SK-N-SH treated with all-trans-retinoic acid at 6 μM for 48 hours (cell line): ENCODE results near the gene MLX.

Experiments used
- ATAC-seq: fragments of 200-7000 bp; cut with Tn5 transposase; 3 replicates; pipeline ENCODE4 v1.9.1; 2020; ENCODE audit warnings: mild to moderate bottlenecking, moderate library complexity
- ARNTL ChIP-seq: fragments of 450-650 bp; formaldehyde crosslinking; IDR thresholded peaks from 2 replicates; pipeline ENCODE4 v1.5.0; 2020; ENCODE audit warnings: low read depth, mild to moderate bottlenecking, moderate library complexity, borderline replicate concordance
- BACH2 ChIP-seq: fragments of 250-450 bp; sonication (Bioruptor Pico); IDR thresholded peaks from 2 replicates; pipeline ENCODE4 v1.9.0; 2021; ENCODE audit warnings: mild to moderate bottlenecking, borderline replicate concordance
- CSDC2 ChIP-seq: fragments of 250-450 bp; sonication (Bioruptor Pico); IDR thresholded peaks from 2 replicates; pipeline ENCODE4 v1.5.0; 2020; ENCODE audit warnings: mild to moderate bottlenecking, moderate library complexity
- ESRRG ChIP-seq: fragments of 250-450 bp; sonication (Bioruptor Pico); IDR thresholded peaks from 2 replicates; pipeline ENCODE4 v1.6.1; 2021; ENCODE audit warnings: mild to moderate bottlenecking
- GLIS3 ChIP-seq: fragments of 250-450 bp; sonication (Bioruptor Pico); IDR thresholded peaks from 2 replicates; pipeline ENCODE4 v1.5.0; 2020; ENCODE audit warnings: mild to moderate bottlenecking, moderate library complexity
- ISL1 ChIP-seq: fragments of 250-450 bp; sonication (Bioruptor Pico); IDR thresholded peaks from 2 replicates; pipeline ENCODE4 v2.1.2; 2022; ENCODE audit warnings: mild to moderate bottlenecking, moderate library complexity
- OSR1 ChIP-seq: fragments of 250-450 bp; sonication (Bioruptor Pico); IDR thresholded peaks from 2 replicates; pipeline ENCODE4 v1.8.0; 2022; ENCODE audit warnings: moderate library complexity, mild to moderate bottlenecking, inconsistent platforms
- PATZ1 ChIP-seq: fragments of 250-450 bp; sonication (Bioruptor Pico); IDR thresholded peaks from 2 replicates; pipeline ENCODE4 v1.8.0; 2020; ENCODE audit warnings: mild to moderate bottlenecking, moderate library complexity, borderline replicate concordance
- POU6F1 ChIP-seq: fragments of 250-450 bp; sonication (Bioruptor Pico); IDR thresholded peaks from 2 replicates; pipeline ENCODE4 v1.8.0; 2021; ENCODE audit warnings: low read depth, mild to moderate bottlenecking, moderate library complexity, borderline replicate concordance
- PPARA ChIP-seq: fragments of 250-450 bp; sonication (Bioruptor Pico); IDR thresholded peaks from 2 replicates; pipeline ENCODE4 v1.5.0; 2020; ENCODE audit warnings: mild to moderate bottlenecking, borderline replicate concordance
- RARB ChIP-seq: fragments of 250-450 bp; sonication (Bioruptor Pico); IDR thresholded peaks from 2 replicates; pipeline ENCODE4 v1.8.0; 2021; ENCODE audit warnings: mild to moderate bottlenecking, moderate library complexity
- SNAI2 ChIP-seq: fragments of 250-450 bp; sonication (Bioruptor Pico); IDR thresholded peaks from 2 replicates; pipeline ENCODE4 v1.5.0; 2020; ENCODE audit warnings: mild to moderate bottlenecking, moderate library complexity
- TCF4 ChIP-seq: fragments of 250-450 bp; sonication (Bioruptor Pico); IDR thresholded peaks from 2 replicates; pipeline ENCODE4 v1.8.0; 2021; ENCODE audit warnings: mild to moderate bottlenecking, moderate library complexity, borderline replicate concordance
- TOX ChIP-seq: fragments of 250-450 bp; sonication (Bioruptor Pico); IDR thresholded peaks from 2 replicates; pipeline ENCODE4 v1.8.0; 2021; ENCODE audit warnings: mild to moderate bottlenecking, moderate library complexity, borderline replicate concordance
- ZC3H10 ChIP-seq: fragments of 250-450 bp; sonication (Bioruptor Pico); IDR thresholded peaks from 2 replicates; pipeline ENCODE4 v1.5.1; 2021; ENCODE audit warnings: mild to moderate bottlenecking, moderate library complexity
- ZFP3 ChIP-seq: fragments of 250-450 bp; sonication (Bioruptor Pico); IDR thresholded peaks from 2 replicates; pipeline ENCODE4 v1.5.0; 2020; ENCODE audit warnings: mild to moderate bottlenecking, moderate library complexity
- ZFP30 ChIP-seq: fragments of 450-650 bp; formaldehyde crosslinking; IDR thresholded peaks from 2 replicates; pipeline ENCODE4 v1.5.0; 2022; ENCODE audit warnings: mild to moderate bottlenecking, moderate library complexity
- ZNF565 ChIP-seq: fragments of 450-650 bp; formaldehyde crosslinking; conservative IDR thresholded peaks from 2 replicates; pipeline ENCODE4 v1.5.0; 2020; ENCODE audit warnings: low read depth, mild to moderate bottlenecking, moderate library complexity
- ZNF70 ChIP-seq: fragments of 450-650 bp; formaldehyde crosslinking; IDR thresholded peaks from 2 replicates; pipeline ENCODE4 v1.5.0; 2020; ENCODE audit warnings: mild to moderate bottlenecking, moderate library complexity
- ZNF8 ChIP-seq: fragments of 450-650 bp; formaldehyde crosslinking; IDR thresholded peaks from 2 replicates; pipeline ENCODE4 v1.5.0; 2020; ENCODE audit warnings: mild to moderate bottlenecking, moderate library complexity
- TF ChIP-seq, protein P1 (sequence below): fragments of 250-450 bp; sonication (Bioruptor Pico); IDR thresholded peaks from 2 replicates; pipeline ENCODE4 v1.5.1; 2020; ENCODE audit warnings: low read depth, mild to moderate bottlenecking, moderate library complexity

Gene MLX

GRCh38 chr17:42531455-42532354 lies 35.2 kb upstream of the MLX start:
- TF ChIP-seq PATZ1, result no peak
- no peak for TF ChIP-seq GLIS3 (CRISPR knock-in tag)
- no peak for TF ChIP-seq TCF4 (CRISPR knock-in tag)
- no peak for TF ChIP-seq PPARA (CRISPR knock-in tag)
- no peak for TF ChIP-seq ZC3H10 (CRISPR knock-in tag)
- TF ChIP-seq ARNTL, result no peak
- no peak for TF ChIP-seq CSDC2
- TF ChIP-seq SNAI2, result no peak
- TF ChIP-seq POU6F1, result no peak
- no peak for TF ChIP-seq RARB (CRISPR knock-in tag)
- ATAC-seq, result peak; percentile 30

DNA sequence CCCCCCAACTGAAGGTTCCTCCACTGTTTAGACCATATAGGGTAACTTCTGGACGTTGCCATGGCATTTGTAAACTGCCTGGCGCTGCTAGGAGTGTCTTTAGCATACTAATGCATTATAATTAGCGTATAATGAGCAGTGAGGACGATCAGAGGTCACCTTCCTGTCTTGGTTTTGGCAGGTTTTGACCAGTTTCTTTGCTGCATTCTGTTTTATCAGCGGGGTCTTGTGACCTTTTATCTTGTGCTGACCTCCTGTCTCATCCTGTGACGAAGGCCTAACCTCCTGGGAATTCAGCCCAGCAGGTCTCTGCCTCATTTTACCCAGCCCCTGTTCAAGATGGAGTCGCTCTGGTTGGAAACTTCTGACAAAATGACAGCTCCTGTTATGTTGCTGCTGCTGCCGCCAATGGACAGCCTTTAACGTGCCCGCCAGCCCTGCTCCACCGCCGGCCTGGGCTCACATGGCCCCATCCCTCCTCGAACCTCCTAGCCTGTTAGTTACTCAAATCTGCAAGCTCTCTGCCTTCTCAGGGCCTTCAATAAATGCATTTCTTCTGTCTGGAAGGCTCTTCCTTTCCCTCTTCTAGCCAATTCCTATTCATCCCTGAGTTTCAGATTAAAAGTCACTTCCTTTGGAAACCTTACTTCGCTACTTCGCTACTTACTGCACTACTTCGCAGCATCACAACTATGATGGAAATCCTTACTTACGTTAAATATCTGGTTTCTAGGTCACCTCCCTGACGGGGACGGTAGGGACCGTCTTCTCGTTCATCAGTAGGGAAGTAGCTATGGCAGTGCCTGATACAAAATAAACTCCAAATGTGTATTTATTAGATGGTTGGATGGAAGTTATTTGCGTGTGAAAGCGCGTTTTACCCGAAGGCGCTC lies 31.5 kb upstream of the MLX start:
- ATAC-seq, result peak; percentile 26
- TF ChIP-seq ESRRG (CRISPR knock-in tag) (no peak), TOX (CRISPR knock-in tag) (no peak)
- TF ChIP-seq, protein P1, sequence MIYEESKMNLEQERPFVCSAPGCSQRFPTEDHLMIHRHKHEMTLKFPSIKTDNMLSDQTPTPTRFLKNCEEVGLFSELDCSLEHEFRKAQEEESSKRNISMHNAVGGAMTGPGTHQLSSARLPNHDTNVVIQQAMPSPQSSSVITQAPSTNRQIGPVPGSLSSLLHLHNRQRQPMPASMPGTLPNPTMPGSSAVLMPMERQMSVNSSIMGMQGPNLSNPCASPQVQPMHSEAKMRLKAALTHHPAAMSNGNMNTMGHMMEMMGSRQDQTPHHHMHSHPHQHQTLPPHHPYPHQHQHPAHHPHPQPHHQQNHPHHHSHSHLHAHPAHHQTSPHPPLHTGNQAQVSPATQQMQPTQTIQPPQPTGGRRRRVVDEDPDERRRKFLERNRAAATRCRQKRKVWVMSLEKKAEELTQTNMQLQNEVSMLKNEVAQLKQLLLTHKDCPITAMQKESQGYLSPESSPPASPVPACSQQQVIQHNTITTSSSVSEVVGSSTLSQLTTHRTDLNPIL, result peak; percentile 19; the same call in 1 of the 2 replicates

- peak; percentile 85 for ATAC-seq
- TF ChIP-seq, protein P1, result no peak
- TF ChIP-seq OSR1 (CRISPR knock-in tag) (no peak), ZFP30 (CRISPR knock-in tag) (no peak), TCF4 (CRISPR knock-in tag) (no peak), POU6F1 (no peak)
Observed at GRCh38 chr17:42536048-42536371, 30.9 kb upstream of the MLX start, which contains the start of gene NAGLU. Gene NAGLU (plus strand): TSS chr17:42536241. CDS start chr17:42536273, 32 bp downstream.

GRCh38 chr17:42536372-42537155 lies 30.3 kb upstream of the MLX start:
- peak; percentile 77 for ATAC-seq
- TF ChIP-seq PPARA (CRISPR knock-in tag), result no peak
- no peak for TF ChIP-seq ZC3H10 (CRISPR knock-in tag)
- no peak for TF ChIP-seq ZFP30 (CRISPR knock-in tag)
- no peak for TF ChIP-seq GLIS3 (CRISPR knock-in tag)
- no peak for TF ChIP-seq ZNF565 (CRISPR knock-in tag)
- no peak for TF ChIP-seq ISL1 (CRISPR knock-in tag)
- no peak for TF ChIP-seq ZNF8 (CRISPR knock-in tag)
- no peak for TF ChIP-seq ZFP3 (CRISPR knock-in tag)
- no peak for TF ChIP-seq POU6F1
- TF ChIP-seq TCF4 (CRISPR knock-in tag), result no peak
- no peak for TF ChIP-seq SNAI2
- no peak for TF ChIP-seq OSR1 (CRISPR knock-in tag)
- no peak for TF ChIP-seq RARB (CRISPR knock-in tag)
- no peak for TF ChIP-seq ZNF70 (CRISPR knock-in tag)
- TF ChIP-seq BACH2 (CRISPR knock-in tag), result no peak
- TF ChIP-seq ARNTL, result no peak
